Tibial nerve (tissue), 4 donors: Measurements from ENCODE around the gene QPRT. TPM values are rescaled to one million over a fixed set of nuclear protein-coding genes. Genes with fewer than 3 reads are reported as not detected.

Source experiments
- DNase-seq, 2 donors: peaks; one replicate each; pipeline ENCODE4 v3.0.0-alpha.2; 2019; ENCODE audit warnings: low spot score in 2 of 2
- H3K27ac ChIP-seq, 4 donors: fragments of 200-600 bp; sonication (generic) in 3 of 4; one replicate each; pipeline ENCODE4 v1.5.1; 2017 to 2019; ENCODE audit warnings: mild to moderate bottlenecking in 1 of 4
- H3K27me3 ChIP-seq, 2 donors: fragments of 200-600 bp; sonication (generic) in 1 of 2; one replicate each; pipeline versions ENCODE4 v1.5.1 to v1.6.0; 2017 to 2019
- H3K36me3 ChIP-seq, 3 donors: fragments of 200-600 bp; sonication (generic); one replicate each; pipeline ENCODE4 v1.5.1; 2018 to 2019
- H3K4me1 ChIP-seq, 4 donors: fragments of 200-600 bp; sonication (generic) in 3 of 4; one replicate each; pipeline ENCODE4 v1.5.1; 2017 to 2019
- H3K4me3 ChIP-seq, 4 donors: fragments of 200-600 bp; sonication (generic) in 3 of 4; one replicate each; pipeline ENCODE4 v1.5.1; 2017 to 2019; ENCODE audit warnings: mild to moderate bottlenecking in 1 of 4, moderate library complexity in 1 of 4
- H3K9me3 ChIP-seq, 4 donors: fragments of 200-600 bp; sonication (generic) in 3 of 4; one replicate each; pipeline ENCODE4 v1.5.1; 2017 to 2019
- EP300 ChIP-seq, 2 donors: sonication (generic); formaldehyde crosslinking; IDR thresholded peaks; one replicate each; pipeline ENCODE4 v1.6.1; 2017; ENCODE audit warnings: antibody characterized with exemption in 2 of 2, mild to moderate bottlenecking in 1 of 2
- POLR2A ChIP-seq, 2 donors: fragments of 450-650 bp; IDR thresholded peaks; one replicate each; pipeline ENCODE4 v1.6.1; 2017; ENCODE audit warnings: antibody characterized with exemption in 2 of 2, mild to moderate bottlenecking in 2 of 2, moderate library complexity in 2 of 2
- WGBS, 2 donors: methylation state at CpG; one replicate each; pipeline ENCODE4 v1.1.5; 2018; 5-methylcytosine and 5-hydroxymethylcytosine counted together
- total RNA-seq, 4 donors: library from RNA; depleted of rRNA; stranded (reverse); fragments of >200 nt; gene quantifications; one replicate each; pipeline ENCODE4 v1.1.0, GENCODE V29; 2016
- TF ChIP-seq, protein P1 (sequence below), 5 experiments: fragments of 200-600 bp in 3 of 5; fragments of 450-650 bp in 2 of 5; sonication (generic) in 3 of 5; IDR thresholded peaks; one replicate each; pipeline ENCODE4 v1.5.1; 2016 to 2019; ENCODE audit warnings: antibody characterized with exemption in 5 of 5, mild to moderate bottlenecking in 3 of 5, moderate library complexity in 2 of 5

Gene QPRT
- total RNA-seq, 4 donors from 2014 or later = 15.3 to 50.4 (median 38.5) TPM

DNA sequence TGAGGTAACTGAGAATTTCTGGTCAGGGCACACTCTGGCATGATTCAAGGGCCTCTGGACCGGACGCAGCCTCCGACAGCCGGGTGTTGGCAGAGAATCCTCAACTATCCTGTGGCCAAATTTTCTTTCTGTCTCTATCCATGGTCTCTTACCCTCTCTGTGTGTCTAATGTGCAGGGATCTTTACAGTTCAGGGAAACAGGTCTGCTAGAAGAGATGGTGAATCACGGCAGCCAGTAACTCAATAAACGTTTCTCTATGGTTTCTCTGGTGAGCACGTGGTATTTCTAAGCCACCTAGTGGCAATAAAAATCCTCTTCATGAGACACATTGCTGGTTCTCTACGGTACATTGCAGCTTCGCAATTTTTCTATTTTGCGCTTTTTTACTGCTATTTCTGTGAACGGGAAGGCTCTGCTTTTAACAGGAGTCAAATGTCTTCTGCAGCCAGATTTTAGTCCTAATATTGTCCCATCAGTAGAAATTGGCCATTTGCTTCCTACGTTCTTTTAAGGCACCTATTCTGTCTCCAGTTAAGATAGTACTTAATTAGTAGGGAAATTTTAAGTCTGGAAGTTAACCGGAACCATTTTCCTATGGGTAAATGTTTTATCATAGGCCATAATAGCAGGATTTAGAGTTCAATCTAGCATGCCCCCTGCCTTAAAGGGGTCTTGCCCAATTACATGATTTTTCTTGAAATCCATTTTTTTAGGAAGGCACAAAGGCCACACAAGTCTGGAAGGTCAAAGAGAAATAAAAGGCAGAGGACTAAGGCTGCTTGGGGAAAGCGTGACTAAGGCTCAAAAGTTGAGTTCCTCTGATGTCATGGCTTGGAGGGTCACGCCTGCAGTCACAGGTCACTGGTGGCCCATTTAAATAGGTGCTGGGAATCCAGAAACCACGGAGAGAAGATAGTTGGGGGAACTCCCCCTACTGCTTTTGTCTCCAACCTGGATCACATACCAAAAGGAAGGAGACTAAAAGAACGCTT lies 31.5 kb downstream of the QPRT start:
- H3K4me1 ChIP-seq = peaks cover 0 to 7% (median 0%) of the 10 kb centered on the region in 4 donors
- H3K36me3 ChIP-seq = no peaks in the 10 kb centered on the region
- TF ChIP-seq, protein P1, sequence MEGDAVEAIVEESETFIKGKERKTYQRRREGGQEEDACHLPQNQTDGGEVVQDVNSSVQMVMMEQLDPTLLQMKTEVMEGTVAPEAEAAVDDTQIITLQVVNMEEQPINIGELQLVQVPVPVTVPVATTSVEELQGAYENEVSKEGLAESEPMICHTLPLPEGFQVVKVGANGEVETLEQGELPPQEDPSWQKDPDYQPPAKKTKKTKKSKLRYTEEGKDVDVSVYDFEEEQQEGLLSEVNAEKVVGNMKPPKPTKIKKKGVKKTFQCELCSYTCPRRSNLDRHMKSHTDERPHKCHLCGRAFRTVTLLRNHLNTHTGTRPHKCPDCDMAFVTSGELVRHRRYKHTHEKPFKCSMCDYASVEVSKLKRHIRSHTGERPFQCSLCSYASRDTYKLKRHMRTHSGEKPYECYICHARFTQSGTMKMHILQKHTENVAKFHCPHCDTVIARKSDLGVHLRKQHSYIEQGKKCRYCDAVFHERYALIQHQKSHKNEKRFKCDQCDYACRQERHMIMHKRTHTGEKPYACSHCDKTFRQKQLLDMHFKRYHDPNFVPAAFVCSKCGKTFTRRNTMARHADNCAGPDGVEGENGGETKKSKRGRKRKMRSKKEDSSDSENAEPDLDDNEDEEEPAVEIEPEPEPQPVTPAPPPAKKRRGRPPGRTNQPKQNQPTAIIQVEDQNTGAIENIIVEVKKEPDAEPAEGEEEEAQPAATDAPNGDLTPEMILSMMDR (IDR thresholded peaks at IDR 0.05) = peak; percentile 39 to 77 (median 47)
- TF ChIP-seq EP300 (IDR thresholded peaks at IDR 0.05) = no peak
- TF ChIP-seq POLR2A (IDR thresholded peaks at IDR 0.05) = no peak
- H3K27ac ChIP-seq = no peak overlapping the region
- no peaks in the 10 kb centered on the region for H3K27me3 ChIP-seq
- no peaks in the 10 kb centered on the region for H3K9me3 ChIP-seq
- 43 to 44% methylated on average over 17 of the region's 17 CpGs for WGBS, 2 donors
- peak in 1 of 2 donors; percentile 60 for DNase-seq
- no peak overlapping the region for H3K4me3 ChIP-seq

DNA sequence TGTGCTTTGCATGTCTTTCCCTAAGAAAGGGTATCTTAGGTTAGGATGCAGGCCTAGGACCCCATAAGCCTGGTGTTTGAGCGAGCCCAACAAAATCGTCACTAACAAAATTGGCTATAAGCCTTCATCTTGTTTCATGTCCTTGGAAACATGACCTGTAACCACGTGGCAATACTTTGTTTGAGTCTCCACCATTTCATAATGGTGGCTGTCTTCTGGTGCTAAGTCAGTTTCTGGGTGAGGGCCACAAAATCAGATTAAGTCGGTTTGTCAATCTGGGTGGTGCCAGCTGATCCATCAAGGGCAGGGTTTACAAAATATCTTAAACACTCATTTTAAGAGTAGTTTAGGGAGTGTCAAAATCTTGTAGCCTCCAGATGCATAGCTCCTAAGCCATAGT lies 33.8 kb downstream of the QPRT start:
- Histone ChIP-seq H3K36me3 (no peaks in the 10 kb centered on the region), H3K4me3 (no peak overlapping the region), H3K9me3 (no peaks in the 10 kb centered on the region), H3K4me1 (peaks cover 0 to 7% (median 0%) of the 10 kb centered on the region in 4 donors), H3K27me3 (no peaks in the 10 kb centered on the region), H3K27ac (no peak overlapping the region)
- TF ChIP-seq, protein P1 (IDR thresholded peaks at IDR 0.05) = no peak
- TF ChIP-seq POLR2A (IDR thresholded peaks at IDR 0.05) = no peak
- no peak for TF ChIP-seq EP300 (IDR thresholded peaks at IDR 0.05)
- 69 to 79% methylated on average over 4 of the region's 4 CpGs for WGBS, 2 donors
- no peak for DNase-seq

DNA sequence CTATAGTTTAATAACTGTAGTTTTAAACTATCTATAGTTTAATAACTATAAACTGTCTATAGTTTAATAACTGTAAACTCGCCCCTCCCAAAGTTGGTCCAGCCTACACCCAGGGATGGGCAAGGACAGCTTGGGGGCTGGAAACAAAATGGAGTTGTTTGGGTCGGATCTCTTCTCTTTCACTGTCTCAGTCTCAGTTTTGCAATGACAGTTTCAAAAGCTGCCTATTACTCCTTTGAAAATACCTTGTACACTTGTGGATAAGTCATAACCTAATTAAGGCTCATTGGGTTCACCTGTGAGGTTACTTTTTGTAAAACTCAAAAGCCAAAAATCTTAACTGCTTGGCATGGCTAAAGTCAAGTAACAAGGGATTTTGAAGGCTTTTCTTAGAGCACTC lies 35.4 kb downstream of the QPRT start:
- Histone ChIP-seq H3K4me1 (peaks cover 0 to 7% (median 0%) of the 10 kb centered on the region in 4 donors), H3K36me3 (no peaks in the 10 kb centered on the region), H3K9me3 (no peaks in the 10 kb centered on the region), H3K4me3 (no peak overlapping the region), H3K27me3 (no peaks in the 10 kb centered on the region), H3K27ac (no peak overlapping the region)
- TF ChIP-seq EP300 (IDR thresholded peaks at IDR 0.05) = no peak
- no peak for TF ChIP-seq POLR2A (IDR thresholded peaks at IDR 0.05)
- TF ChIP-seq, protein P1 (IDR thresholded peaks at IDR 0.05) = no peak
- WGBS, 2 donors = 81 to 86% methylated on average over 2 of the region's 2 CpGs
- DNase-seq = no peak

DNA sequence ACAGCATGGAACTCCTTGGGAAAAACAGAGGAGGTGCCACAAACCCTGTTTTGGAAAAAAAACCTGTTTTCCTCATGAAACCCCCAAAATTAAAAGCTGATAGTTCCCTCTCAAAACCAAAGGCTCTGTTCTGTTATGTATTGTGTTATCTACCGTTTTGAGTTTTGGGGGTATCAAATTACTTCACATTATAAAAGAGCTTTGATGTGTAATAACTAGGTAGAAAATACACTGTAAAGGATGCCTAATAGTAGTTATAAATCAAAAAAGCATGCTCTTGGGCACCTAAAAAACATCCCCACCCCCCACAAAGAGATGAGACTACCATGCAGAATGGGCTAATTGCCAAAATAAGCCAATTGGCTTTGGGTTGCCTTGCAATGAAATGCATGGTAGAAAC lies 36.0 kb downstream of the QPRT start:
- TF ChIP-seq EP300 (IDR thresholded peaks at IDR 0.05) = no peak
- TF ChIP-seq, protein P1 (IDR thresholded peaks at IDR 0.05) = no peak
- TF ChIP-seq POLR2A (IDR thresholded peaks at IDR 0.05) = no peak
- DNase-seq = no peak
- H3K4me1 ChIP-seq = peaks cover 0 to 7% (median 0%) of the 10 kb centered on the region in 4 donors
- no peaks in the 10 kb centered on the region for H3K36me3 ChIP-seq
- H3K4me3 ChIP-seq = no peak overlapping the region
- H3K9me3 ChIP-seq = no peaks in the 10 kb centered on the region
- 8 to 20% methylated on average over 1 of the region's 1 CpG for WGBS, 2 donors
- no peak overlapping the region for H3K27ac ChIP-seq
- no peaks in the 10 kb centered on the region for H3K27me3 ChIP-seq

DNA sequence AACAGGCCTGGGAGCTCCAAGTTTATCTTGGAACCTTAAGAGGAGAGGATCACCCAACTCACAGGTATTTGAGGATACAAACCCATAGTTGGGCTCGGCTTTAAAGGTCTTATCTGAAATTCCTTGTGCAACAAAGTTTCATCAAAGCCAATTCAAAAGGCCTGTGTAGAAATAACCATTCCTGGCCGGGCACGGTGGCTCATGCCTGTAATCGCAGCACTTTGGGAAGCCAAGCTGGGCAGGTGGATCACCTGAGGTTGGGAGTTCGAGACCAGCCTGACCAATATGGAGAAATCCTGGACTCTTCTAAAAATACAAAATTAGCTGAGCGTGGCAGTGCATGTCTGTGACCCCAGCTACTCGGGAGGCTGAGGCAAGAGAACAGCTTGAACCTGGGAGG lies 38.1 kb downstream of the QPRT start:
- Histone ChIP-seq H3K4me3 (no peak overlapping the region), H3K27ac (no peak overlapping the region), H3K27me3 (no peaks in the 10 kb centered on the region), H3K4me1 (peaks cover 0 to 4% (median 0%) of the 10 kb centered on the region in 4 donors), H3K9me3 (no peaks in the 10 kb centered on the region), H3K36me3 (no peaks in the 10 kb centered on the region)
- WGBS, 2 donors = 86 to 90% methylated on average over 7 of the region's 7 CpGs
- DNase-seq = no peak
- no peak for TF ChIP-seq EP300 (IDR thresholded peaks at IDR 0.05)
- TF ChIP-seq, protein P1 (IDR thresholded peaks at IDR 0.05) = no peak
- no peak for TF ChIP-seq POLR2A (IDR thresholded peaks at IDR 0.05)
